ENCODE measurements around the gene ACAT2. TPM values are rescaled to one million over a fixed set of nuclear protein-coding genes. Genes with fewer than 3 reads are reported as not detected.

ACAT2 gene
- total RNA-seq, 1 experiment from 2014 or later, result 156 TPM

- Histone ChIP-seq H3K4me2 (ENCODE audit: insufficient read depth, insufficient read length, low read length) (no peak overlapping the region), H3K27me3 (ENCODE audit: insufficient read depth, low read length) (no peaks in the 10 kb centered on the region), H3K9me3 (ENCODE audit: control insufficient read depth, low read depth, low read length) (no peaks in the 10 kb centered on the region), H3K4me1 (ENCODE audit: insufficient read depth, low read length) (no peaks in the 10 kb centered on the region), H3K18ac (ENCODE audit: insufficient read length, low read depth, low read length) (no peak overlapping the region), H2AK5ac (ENCODE audit: insufficient read length, low read length) (no peak overlapping the region), H3K14ac (ENCODE audit: insufficient read depth, low read length) (no peak overlapping the region), H3K79me1 (ENCODE audit: insufficient read depth, low read depth, low read length, poor library complexity, severe bottlenecking) (no peaks in the 10 kb centered on the region), H4K8ac (replicated peaks; ENCODE audit: insufficient read length, low read depth, low read length) (no peak overlapping the region), H2BK5ac (ENCODE audit: insufficient read length, low read length) (no peak overlapping the region), H3K56ac (ENCODE audit: insufficient read length, low read depth, low read length) (no peak overlapping the region), H3K9ac (ENCODE audit: extremely low read depth, insufficient read length, low read length) (no peak overlapping the region), H2AFZ (ENCODE audit: low read length) (no peak overlapping the region), H3K27ac (ENCODE audit: insufficient read length, low read depth, low read length) (no peak overlapping the region), H2BK120ac (ENCODE audit: low read depth, low read length, poor library complexity, severe bottlenecking) (no peak overlapping the region), H4K20me1 (ENCODE audit: control insufficient read depth, insufficient read depth, insufficient read length) (no peaks in the 10 kb centered on the region), H3K79me2 (ENCODE audit: insufficient read depth, low read length) (no peaks in the 10 kb centered on the region), H2BK12ac (ENCODE audit: insufficient read length, low read depth, low read length) (no peak overlapping the region), H3K23me2 (ENCODE audit: insufficient read length, low read depth, low read length, poor library complexity, severe bottlenecking) (no peaks in the 10 kb centered on the region), H4K91ac (ENCODE audit: insufficient read length, low read depth, low read length) (no peak overlapping the region), H3K4ac (ENCODE audit: low read depth, low read length) (no peak overlapping the region), H3T11ph (ENCODE audit: low read length) (no peak overlapping the region), H4K5ac (ENCODE audit: insufficient read length, low read depth, low read length) (no peak overlapping the region), H2BK20ac (ENCODE audit: low read depth, low read length, poor library complexity, severe bottlenecking) (no peak overlapping the region), H2BK15ac (ENCODE audit: low read depth, low read length) (no peak overlapping the region), H3K23ac (ENCODE audit: insufficient read length, low read depth, low read length) (no peak overlapping the region)
- WGBS (ENCODE audit: extremely low coverage, insufficient read length, low lambda C conversion rate), result no CpG with 5 or more reads among the region's 10 CpGs
- Mint-ChIP-seq H3K4me1 (peaks cover 16 to 22% of the 10 kb centered on the region in 2 experiments), H3K4me3 (no peak overlapping the region), H3K27me3 (ENCODE audit: low read depth) (no peaks in the 10 kb centered on the region; the same call in none of the 2 replicates), H3K36me3 (ENCODE audit: insufficient read depth in 1 of 3, low read depth in 3 of 3) (no peaks in the 10 kb centered on the region; a peak in 1 of 7 replicates), H3K9me3 (no peaks in the 10 kb centered on the region), H3K27ac (0 out of 7 replicates have a peak overlapping the region, but pooled peaks of 1 of the 3 experiments have one; percentile 65)
- no peak for DNase-seq
- TF ChIP-seq CTCF (conservative IDR thresholded peaks at IDR 0.05), result no peak
These were observed 59.9 kb downstream of the ACAT2 start for GRCh38 chr6:159821726-159822125.

Data from H9 (cell line).